GM23248 (cell line): ENCODE data around the gene SH3BP1. TPM values are rescaled to one million over a fixed set of nuclear protein-coding genes. Genes with fewer than 3 reads are reported as not detected.

ENCODE experiments used
- DNase-seq: peaks from one replicate; pipeline ENCODE4 v3.0.0-alpha.2; 2015
- H2AFZ ChIP-seq: fragments of 200-600 bp; sonication (generic); 2 replicates; pipeline ENCODE4 v1.6.1; 2016; ENCODE audit warnings: antibody characterized with exemption
- H3F3A ChIP-seq: fragments of 200-600 bp; sonication (generic); 2 replicates; pipeline ENCODE4 v1.6.1; 2016; ENCODE audit warnings: mild to moderate bottlenecking, antibody characterized with exemption, mixed run types; ENCODE audit not compliant: insufficient read depth
- H3K27ac ChIP-seq: fragments of 200-600 bp; sonication (generic); 2 replicates; pipeline ENCODE4 v1.5.1; 2016; ENCODE audit warnings: mild to moderate bottlenecking
- H3K27me3 ChIP-seq: fragments of 200-600 bp; sonication (generic); replicated peaks from 2 replicates; pipeline ENCODE4 v1.6.1; 2016; ENCODE audit warnings: mild to moderate bottlenecking; ENCODE audit not compliant: insufficient read depth
- H3K36me3 ChIP-seq: fragments of 200-600 bp; sonication (generic); 2 replicates; pipeline ENCODE4 v1.6.1; 2016; ENCODE audit warnings: low read depth, mild to moderate bottlenecking
- H3K4me1 ChIP-seq: fragments of 200-600 bp; sonication (generic); 2 replicates; pipeline ENCODE4 v1.6.1; 2016; ENCODE audit warnings: mild to moderate bottlenecking; ENCODE audit not compliant: insufficient read depth
- H3K4me2 ChIP-seq: fragments of 200-600 bp; sonication (generic); one replicate; pipeline ENCODE4 v1.6.1; 2016; ENCODE audit warnings: mild to moderate bottlenecking; ENCODE audit not compliant: unreplicated experiment
- H3K4me3 ChIP-seq: fragments of 200-600 bp; sonication (generic); 2 replicates; pipeline ENCODE4 v1.5.1; 2016; ENCODE audit warnings: mild to moderate bottlenecking
- H3K79me2 ChIP-seq: fragments of 200-600 bp; sonication (generic); 2 replicates; pipeline ENCODE4 v1.6.1; 2016; ENCODE audit warnings: mild to moderate bottlenecking; ENCODE audit not compliant: insufficient read depth
- H3K9ac ChIP-seq: fragments of 200-600 bp; sonication (generic); 2 replicates; pipeline ENCODE4 v1.6.1; 2016; ENCODE audit warnings: mild to moderate bottlenecking
- H3K9me2 ChIP-seq: fragments of 200-600 bp; sonication (generic); 2 replicates; pipeline ENCODE4 v1.6.1; 2016; ENCODE audit warnings: mixed run types, mild to moderate bottlenecking, moderate library complexity; ENCODE audit not compliant: insufficient read depth
- H3K9me3 ChIP-seq: fragments of 200-600 bp; sonication (generic); one replicate; pipeline ENCODE4 v1.6.1; 2017; ENCODE audit warnings: low read depth
- H4K20me1 ChIP-seq: fragments of 200-600 bp; sonication (generic); 2 replicates; pipeline ENCODE4 v1.6.0; 2016; ENCODE audit not compliant: insufficient read depth
- EZH2 ChIP-seq: fragments of 200-600 bp; sonication (generic); IDR thresholded peaks from 2 replicates; pipeline ENCODE4 v1.6.1; 2018; ENCODE audit warnings: antibody characterized with exemption, mild to moderate bottlenecking; ENCODE audit not compliant: insufficient read depth, poor library complexity, severe bottlenecking
- EZH2phosphoT487 ChIP-seq: fragments of 200-600 bp; sonication (generic); IDR thresholded peaks from 2 replicates; pipeline ENCODE4 v1.6.1; 2018; ENCODE audit warnings: antibody characterized with exemption, moderate library complexity, mild to moderate bottlenecking, low read depth; ENCODE audit not compliant: insufficient read depth
- WGBS, 2 experiments: methylation state at CpG; one replicate each; pipeline ENCODE4 v1.1.6; 2015 to 2017; ENCODE audit warnings: low lambda C conversion rate in 2 of 2, low coverage in 1 of 2; ENCODE audit errors: missing lambda C conversion rate in 2 of 2; 5-methylcytosine and 5-hydroxymethylcytosine counted together
- in situ Hi-C: fragments of 300-500 bp; cut with MboI; formaldehyde crosslinking; loops from 2 replicates; pipeline ENCODE4 v1.15.0; 2020
- polyA plus RNA-seq: library from polyadenylated mRNA; unstranded; fragments of >200 nt; fragmentation: Nextera tagmentation; extraction: Ambion mirVana; gene quantifications from 2 replicates; pipeline ENCODE4 v1.2.1, GENCODE V29; 2016
- total RNA-seq: library from RNA; depleted of rRNA; stranded (reverse); fragments of >200 nt; shearing (Covaris generic); gene quantifications from 2 replicates; pipeline ENCODE4 v1.2.3, GENCODE V29; 2014

Gene SH3BP1
- total and polyA plus RNA-seq, 2 experiments from 2014 or later, result 0.81 to 9.9 TPM

GRCh38 chr22:37697538-37697835 is 58.0 kb downstream of the SH3BP1 start:
- in situ Hi-C loops, result no loop called here
- Histone ChIP-seq H3K79me2 (no peaks in the 10 kb centered on the region), H2AFZ (no peak overlapping the region), H3F3A (peaks cover 10% of the 10 kb centered on the region; the same call in 1 of the 2 replicates), H3K4me3 (no peak overlapping the region), H3K36me3 (peaks cover 5% of the 10 kb centered on the region; the same call in 1 of the 2 replicates), H3K4me1 (0 out of 2 replicates have a peak, but pooled peaks cover 6% of the 10 kb centered on the region), H3K27ac (no peak overlapping the region), H3K9me2 (no peaks in the 10 kb centered on the region), H4K20me1 (no peaks in the 10 kb centered on the region), H3K9me3 (no peaks in the 10 kb centered on the region), H3K4me2 (no peak overlapping the region), H3K27me3 (no peaks in the 10 kb centered on the region), H3K9ac (no peak overlapping the region)
- TF ChIP-seq EZH2, result no peak
- TF ChIP-seq EZH2phosphoT487, result no peak
- 66 to 71% methylated on average over 3 of the region's 3 CpGs for WGBS, 2 experiments
- no peak for DNase-seq

DNA sequence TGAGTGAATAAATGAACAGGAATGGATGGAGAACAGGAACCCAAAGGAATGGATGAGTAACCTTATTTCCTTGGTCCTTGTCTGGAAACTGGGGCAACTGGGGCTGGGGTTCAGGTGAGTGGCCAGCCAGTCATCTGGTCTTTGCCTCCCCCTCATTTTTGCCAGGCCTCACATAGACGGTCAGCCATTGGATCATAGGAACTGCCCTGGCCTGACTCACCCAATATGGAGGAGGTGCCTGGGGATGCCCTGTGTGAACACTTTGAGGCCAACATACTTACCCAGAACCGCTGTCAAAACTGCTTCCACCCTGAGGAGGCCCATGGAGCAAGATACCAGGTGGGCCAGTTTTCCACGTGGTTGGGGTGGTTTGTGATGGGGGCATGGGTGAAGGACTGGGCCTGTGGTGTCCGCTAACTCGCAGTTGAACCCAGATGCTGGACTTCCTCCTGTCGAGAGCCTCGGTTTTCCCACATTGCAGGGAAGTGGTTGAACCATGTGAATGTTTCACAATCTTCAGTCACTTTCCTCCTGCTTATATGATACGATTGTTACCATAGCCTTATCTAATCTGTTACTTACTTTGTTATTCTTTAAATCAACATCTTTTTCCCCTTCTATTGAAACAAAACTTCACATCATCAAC is 61.8 kb downstream of the SH3BP1 start:
- no peak overlapping the region for H3K27ac ChIP-seq
- no peaks in the 10 kb centered on the region for H3K27me3 ChIP-seq
- no peak overlapping the region for H3K9ac ChIP-seq
- no peak overlapping the region for H3K4me2 ChIP-seq
- TF ChIP-seq EZH2, result no peak
- TF ChIP-seq EZH2phosphoT487, result no peak
- H3K36me3 ChIP-seq, result no peaks in the 10 kb centered on the region
- H3K9me2 ChIP-seq, result no peaks in the 10 kb centered on the region
- peak; percentile 36 for DNase-seq
- no peaks in the 10 kb centered on the region for H3K79me2 ChIP-seq
- no peak overlapping the region for H2AFZ ChIP-seq
- WGBS, 2 experiments, result 84 to 85% methylated on average over 8 of the region's 8 CpGs
- H3K4me1 ChIP-seq, result peaks cover 7% of the 10 kb centered on the region
- no peaks in the 10 kb centered on the region for H3K9me3 ChIP-seq
- no peaks in the 10 kb centered on the region for H3F3A ChIP-seq
- no peaks in the 10 kb centered on the region for H4K20me1 ChIP-seq
- no peak overlapping the region for H3K4me3 ChIP-seq
- in situ Hi-C loops, result no loop called here

- no peak overlapping the region for H3K4me3 ChIP-seq
- H3K27ac ChIP-seq, result no peak overlapping the region
- 80 to 81% methylated on average over 7 of the region's 7 CpGs for WGBS, 2 experiments
- no peaks in the 10 kb centered on the region for H3K9me2 ChIP-seq
- no peak overlapping the region for H3K4me2 ChIP-seq
- H3K36me3 ChIP-seq, result no peaks in the 10 kb centered on the region
- H3K9me3 ChIP-seq, result no peaks in the 10 kb centered on the region
- peaks cover 7% of the 10 kb centered on the region for H3K4me1 ChIP-seq
- no peaks in the 10 kb centered on the region for H3K27me3 ChIP-seq
- H3K79me2 ChIP-seq, result no peaks in the 10 kb centered on the region
- no peak for TF ChIP-seq EZH2phosphoT487
- TF ChIP-seq EZH2, result no peak
- H3F3A ChIP-seq, result no peaks in the 10 kb centered on the region
- H4K20me1 ChIP-seq, result no peaks in the 10 kb centered on the region
- H3K9ac ChIP-seq, result no peak overlapping the region
- H2AFZ ChIP-seq, result no peak overlapping the region
- peak; percentile 54 for DNase-seq
- in situ Hi-C loops, result no loop called here
Measured at GRCh38 chr22:37703906-37704305, 64.4 kb downstream of the SH3BP1 start.

DNA sequence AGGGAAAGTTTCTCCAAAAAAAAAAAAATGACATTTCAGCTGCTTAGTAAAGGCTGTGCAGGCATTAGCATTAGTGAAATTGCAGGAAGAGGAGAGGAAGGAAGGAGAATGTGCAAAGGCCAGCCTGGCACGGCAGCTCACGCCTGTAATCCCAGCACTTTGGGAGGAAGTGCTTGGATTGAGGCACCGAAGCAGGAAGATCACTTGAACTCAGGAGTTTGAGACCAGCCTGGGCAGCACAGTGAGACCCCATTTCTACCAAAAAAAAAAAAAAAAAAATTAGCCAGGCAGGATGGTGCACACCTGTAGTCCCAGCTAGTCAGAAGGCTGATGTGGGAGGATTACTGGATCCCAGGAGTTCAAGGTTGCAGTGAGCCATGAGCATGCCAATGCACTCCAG is 65.2 kb downstream of the SH3BP1 start:
- Histone ChIP-seq H2AFZ (no peak overlapping the region), H3K79me2 (no peaks in the 10 kb centered on the region), H3K36me3 (no peaks in the 10 kb centered on the region), H3K27me3 (no peaks in the 10 kb centered on the region), H3K4me3 (no peak overlapping the region), H3K9me3 (no peaks in the 10 kb centered on the region), H3K4me1 (peaks cover 7% of the 10 kb centered on the region), H3K9ac (no peak overlapping the region), H3K4me2 (no peak overlapping the region), H3F3A (no peaks in the 10 kb centered on the region), H3K9me2 (no peaks in the 10 kb centered on the region), H4K20me1 (no peaks in the 10 kb centered on the region), H3K27ac (no peak overlapping the region)
- TF ChIP-seq EZH2phosphoT487, result no peak
- TF ChIP-seq EZH2, result no peak
- in situ Hi-C loops, result no loop called here
- 97 to 100% methylated on average over 3 of the region's 3 CpGs for WGBS, 2 experiments
- DNase-seq, result no peak
